H9 (cell line): ENCODE measurements around the gene GALNT9. TPM values are rescaled to one million over a fixed set of nuclear protein-coding genes. Genes with fewer than 3 reads are reported as not detected.

Source experiments
- DNase-seq: peaks from one replicate; pipeline ENCODE4 v3.0.0-alpha.2; 2017
- H2AFZ ChIP-seq: one replicate; pipeline ENCODE4 v1.6.1; 2013; ENCODE audit warnings: mild to moderate bottlenecking, low read length, control low read depth, moderate library complexity
- H2AK5ac ChIP-seq: 2 replicates; pipeline ENCODE4 v1.6.1; 2013; ENCODE audit warnings: low read length, control low read depth, mixed read lengths; ENCODE audit not compliant: insufficient read length
- H2BK120ac ChIP-seq: one replicate; pipeline ENCODE4 v1.6.1; 2013; ENCODE audit warnings: low read depth, mild to moderate bottlenecking, low read length, control low read depth, inconsistent platforms; ENCODE audit not compliant: poor library complexity, severe bottlenecking
- H2BK12ac ChIP-seq: 2 replicates; pipeline ENCODE4 v1.6.1; 2013; ENCODE audit warnings: low read length, control low read depth, mixed read lengths, low read depth; ENCODE audit not compliant: insufficient read length
- H2BK15ac ChIP-seq: 2 replicates; pipeline ENCODE4 v1.6.1; 2013; ENCODE audit warnings: low read depth, low read length, control low read depth
- H2BK20ac ChIP-seq: one replicate; pipeline ENCODE4 v1.6.1; 2013; ENCODE audit warnings: low read depth, mild to moderate bottlenecking, low read length, control low read depth, inconsistent platforms; ENCODE audit not compliant: poor library complexity, severe bottlenecking
- H2BK5ac ChIP-seq: 2 replicates; pipeline ENCODE4 v1.6.1; 2013; ENCODE audit warnings: low read length, control low read depth, mixed read lengths; ENCODE audit not compliant: insufficient read length
- H3K14ac ChIP-seq: 2 replicates; pipeline ENCODE4 v1.6.1; 2013; ENCODE audit warnings: low read length, control low read depth; ENCODE audit not compliant: insufficient read depth
- H3K18ac ChIP-seq: 2 replicates; pipeline ENCODE4 v1.6.1; 2013; ENCODE audit warnings: low read depth, mild to moderate bottlenecking, mixed read lengths, low read length, control low read depth; ENCODE audit not compliant: insufficient read length
- H3K23ac ChIP-seq: 2 replicates; pipeline ENCODE4 v1.6.1; 2013; ENCODE audit warnings: low read length, control low read depth, mixed read lengths, low read depth; ENCODE audit not compliant: insufficient read length
- H3K23me2 ChIP-seq: 2 replicates; pipeline ENCODE4 v1.6.1; 2013; ENCODE audit warnings: low read depth, mild to moderate bottlenecking, mixed read lengths, low read length, control low read depth; ENCODE audit not compliant: insufficient read length, poor library complexity, severe bottlenecking
- H3K27ac ChIP-seq: 2 replicates; pipeline ENCODE4 v1.5.1; 2013; ENCODE audit warnings: low read length, control low read depth, mixed read lengths, low read depth; ENCODE audit not compliant: insufficient read length
- H3K27me3 ChIP-seq: 2 replicates; pipeline ENCODE4 v1.6.1; 2013; ENCODE audit warnings: low read length, control low read depth, inconsistent platforms; ENCODE audit not compliant: insufficient read depth
- H3K4ac ChIP-seq: 2 replicates; pipeline ENCODE4 v1.6.1; 2013; ENCODE audit warnings: low read depth, mild to moderate bottlenecking, control low read depth, inconsistent platforms, low read length, moderate library complexity
- H3K4me1 ChIP-seq: 2 replicates; pipeline ENCODE4 v1.6.1; 2013; ENCODE audit warnings: low read length, control low read depth, inconsistent platforms; ENCODE audit not compliant: insufficient read depth
- H3K4me2 ChIP-seq: 2 replicates; pipeline ENCODE4 v1.6.1; 2013; ENCODE audit warnings: low read length, control low read depth, mixed read lengths; ENCODE audit not compliant: insufficient read length, insufficient read depth
- H3K56ac ChIP-seq: 2 replicates; pipeline ENCODE4 v1.6.1; 2013; ENCODE audit warnings: low read depth, mild to moderate bottlenecking, mixed read lengths, low read length, control low read depth; ENCODE audit not compliant: insufficient read length
- H3K79me1 ChIP-seq: 2 replicates; pipeline ENCODE4 v1.6.1; 2013; ENCODE audit warnings: low read depth, mild to moderate bottlenecking, moderate library complexity, low read length, control low read depth, inconsistent platforms; ENCODE audit not compliant: insufficient read depth, poor library complexity, severe bottlenecking
- H3K79me2 ChIP-seq: 2 replicates; pipeline ENCODE4 v1.6.1; 2013; ENCODE audit warnings: low read length, control low read depth, inconsistent platforms; ENCODE audit not compliant: insufficient read depth
- H3K9ac ChIP-seq: 2 replicates; pipeline ENCODE4 v1.6.1; 2013; ENCODE audit warnings: low read length, control low read depth, mixed read lengths; ENCODE audit not compliant: insufficient read length; ENCODE audit errors: extremely low read depth
- H3K9me3 ChIP-seq: one replicate; pipeline ENCODE4 v1.6.1; 2013; ENCODE audit warnings: low read depth, low read length, inconsistent platforms; ENCODE audit not compliant: control insufficient read depth
- H3T11ph ChIP-seq: one replicate; pipeline ENCODE4 v1.6.1; 2013; ENCODE audit warnings: mild to moderate bottlenecking, low read length, control low read depth, inconsistent platforms
- H4K20me1 ChIP-seq: one replicate; pipeline ENCODE4 v1.6.1; 2013; ENCODE audit not compliant: control insufficient read depth, insufficient read length, insufficient read depth
- H4K5ac ChIP-seq: 2 replicates; pipeline ENCODE4 v1.6.1; 2013; ENCODE audit warnings: low read depth, mild to moderate bottlenecking, mixed read lengths, low read length, control low read depth; ENCODE audit not compliant: insufficient read length
- H4K8ac ChIP-seq: replicated peaks from 2 replicates; pipeline ENCODE4 v1.6.1; 2013; ENCODE audit warnings: low read length, control low read depth, mixed read lengths, low read depth; ENCODE audit not compliant: insufficient read length
- H4K91ac ChIP-seq: 2 replicates; pipeline ENCODE4 v1.6.1; 2013; ENCODE audit warnings: low read depth, mild to moderate bottlenecking, moderate library complexity, mixed read lengths, low read length, control low read depth; ENCODE audit not compliant: insufficient read length
- H3K27ac Mint-ChIP-seq, 3 experiments: 2 replicates in 2 of 3; 3 replicates in 1 of 3; pipeline ENCODE4 v1.8.0; 2020 to 2021; ENCODE audit warnings: mixed read lengths in 3 of 3, mild to moderate bottlenecking in 1 of 3, moderate library complexity in 1 of 3
- H3K27me3 Mint-ChIP-seq: 2 replicates; pipeline ENCODE4 v1.8.0; 2021; ENCODE audit warnings: low read depth, mild to moderate bottlenecking, moderate library complexity, mixed read lengths
- H3K36me3 Mint-ChIP-seq, 3 experiments: 2 replicates in 2 of 3; 3 replicates in 1 of 3; pipeline ENCODE4 v1.8.0; 2020 to 2021; ENCODE audit warnings: low read depth in 3 of 3, mixed read lengths in 3 of 3; ENCODE audit not compliant: insufficient read depth in 1 of 3
- H3K4me1 Mint-ChIP-seq, 2 experiments: 2 replicates each; pipeline ENCODE4 v1.8.0; 2020; ENCODE audit warnings: mixed read lengths in 2 of 2
- H3K4me3 Mint-ChIP-seq, 2 experiments: 2 replicates in 1 of 2; 3 replicates in 1 of 2; pipeline ENCODE4 v1.8.0; 2020 to 2021; ENCODE audit warnings: mild to moderate bottlenecking in 2 of 2, mixed read lengths in 2 of 2, moderate library complexity in 1 of 2
- H3K9me3 Mint-ChIP-seq, 2 experiments: 2 replicates in 1 of 2; 3 replicates in 1 of 2; pipeline ENCODE4 v1.8.0; 2020; ENCODE audit warnings: mild to moderate bottlenecking in 2 of 2, mixed read lengths in 2 of 2, moderate library complexity in 1 of 2
- CTCF ChIP-seq: fragments of 200-600 bp; sonication (generic); conservative IDR thresholded peaks from 3 replicates; pipeline ENCODE4 v1.8.0; 2021; ENCODE audit warnings: antibody characterized with exemption, mild to moderate bottlenecking
- WGBS: extraction: QIAGEN DNeasy Blood & Tissue Kit; methylation state at CpG from one replicate; pipeline ENCODE4 v1.1.7; 2013; ENCODE audit warnings: missing lambda C conversion rate, low lambda C conversion rate, mixed read lengths; ENCODE audit not compliant: insufficient read length; ENCODE audit errors: extremely low coverage; 5-methylcytosine and 5-hydroxymethylcytosine counted together
- total RNA-seq: library from RNA; stranded (reverse); gene quantifications from 2 replicates; pipeline ENCODE4 v1.2.1, GENCODE V29; 2021

Gene GALNT9
- total RNA-seq, 1 experiment from 2014 or later: 0.35 TPM

GRCh38 chr12:132289356-132290202 is 39.8 kb downstream of the GALNT9 start:
- Histone ChIP-seq H2BK120ac (no peak overlapping the region), H3K27me3 (peaks cover 2% of the 10 kb centered on the region; the same call in 1 of the 2 replicates), H3K14ac (no peak overlapping the region; the same call in 1 of the 2 replicates), H3K18ac (no peak overlapping the region), H3K27ac (no peak overlapping the region), H4K8ac (no peak overlapping the region), H3K79me1 (no peaks in the 10 kb centered on the region), H3K9ac (no peak overlapping the region), H4K20me1 (no peaks in the 10 kb centered on the region), H2AK5ac (no peak overlapping the region), H4K5ac (no peak overlapping the region), H2BK15ac (no peak overlapping the region), H3K4me1 (no peaks in the 10 kb centered on the region), H3K79me2 (no peaks in the 10 kb centered on the region), H3K23ac (no peak overlapping the region), H3K4me2 (no peak overlapping the region), H2BK5ac (no peak overlapping the region), H3K4ac (no peak overlapping the region), H2AFZ (no peak overlapping the region), H2BK12ac (no peak overlapping the region), H4K91ac (no peak overlapping the region), H3K23me2 (no peaks in the 10 kb centered on the region), H3K9me3 (no peaks in the 10 kb centered on the region), H3K56ac (no peak overlapping the region), H2BK20ac (no peak overlapping the region), H3T11ph (no peak overlapping the region)
- Mint-ChIP-seq H3K27me3 (peaks cover 74% of the 10 kb centered on the region), H3K9me3 (peaks cover 2 to 8% of the 10 kb centered on the region in 2 experiments; a peak in 4 of 5 replicates), H3K4me1 (peaks cover 10 to 26% of the 10 kb centered on the region in 2 experiments), H3K4me3 (no peak overlapping the region; a peak in 1 of 5 replicates), H3K27ac (peak overlapping the region in 2 of 3 experiments; percentile 24 to 88; a peak in 2 of 7 replicates), H3K36me3 (peaks cover 0 to 4% (median 2%) of the 10 kb centered on the region in 3 experiments; a peak in 2 of 7 replicates)
- no peak for DNase-seq
- WGBS: no CpG with 5 or more reads among the region's 19 CpGs
- TF ChIP-seq CTCF: no peak
